NCI-H2107 treated with DMSO at 0.1 percent for 48 hours (cell line): Measurements from ENCODE around the gene SLX4IP.

Experiments
- DNase-seq: peaks from one replicate; lab custom pipeline; 2025; ENCODE audit not compliant: unreplicated experiment; lab: John Stamatoyannopoulos, UW

The SLX4IP gene

DNA sequence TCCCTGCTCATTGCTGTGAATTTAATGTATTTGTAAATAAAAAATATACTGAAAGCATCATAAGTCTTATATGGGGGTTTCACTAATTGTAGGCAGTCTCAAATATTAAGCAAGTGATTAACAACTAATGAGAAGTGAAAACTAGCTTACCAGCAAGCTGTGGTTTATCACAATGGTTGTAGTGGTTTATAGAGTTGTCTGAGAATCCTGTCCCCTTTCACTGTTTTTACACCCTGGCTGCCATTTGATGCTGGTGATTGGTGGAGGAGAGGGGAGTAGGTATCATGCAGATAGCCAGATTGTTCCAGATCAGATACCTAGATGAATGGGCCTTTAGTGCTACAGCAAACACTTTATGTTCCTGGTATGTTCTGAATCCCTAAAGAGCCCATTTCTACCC lies 7.1 kb upstream of the SLX4IP start:
- no peak for DNase-seq

DNA sequence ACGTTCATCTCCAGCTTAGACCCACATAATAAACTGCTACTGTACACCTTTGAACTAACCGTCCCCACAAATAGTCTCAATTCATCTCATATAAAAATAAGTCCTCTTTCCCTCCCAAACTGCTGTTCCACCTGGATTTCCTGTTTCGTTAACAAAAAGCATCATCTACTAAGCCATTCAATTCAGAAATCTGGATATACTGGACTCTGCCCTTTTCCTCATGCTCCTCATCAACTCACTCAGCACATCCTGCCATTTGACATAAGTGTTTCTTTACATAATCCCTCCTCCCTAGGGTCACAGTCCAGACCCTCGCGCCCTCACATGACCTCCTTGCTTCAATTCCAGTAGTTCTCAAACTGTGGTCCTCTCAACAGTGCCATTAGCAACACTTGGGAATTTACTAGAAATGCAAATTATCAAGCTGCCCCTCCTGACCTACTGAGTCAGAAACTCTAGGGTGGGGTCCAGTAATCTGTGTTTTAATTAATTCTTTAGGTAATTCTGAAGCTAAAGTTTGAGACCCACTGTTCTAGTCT lies 5.6 kb upstream of the SLX4IP start:
- DNase-seq = no peak

DNA sequence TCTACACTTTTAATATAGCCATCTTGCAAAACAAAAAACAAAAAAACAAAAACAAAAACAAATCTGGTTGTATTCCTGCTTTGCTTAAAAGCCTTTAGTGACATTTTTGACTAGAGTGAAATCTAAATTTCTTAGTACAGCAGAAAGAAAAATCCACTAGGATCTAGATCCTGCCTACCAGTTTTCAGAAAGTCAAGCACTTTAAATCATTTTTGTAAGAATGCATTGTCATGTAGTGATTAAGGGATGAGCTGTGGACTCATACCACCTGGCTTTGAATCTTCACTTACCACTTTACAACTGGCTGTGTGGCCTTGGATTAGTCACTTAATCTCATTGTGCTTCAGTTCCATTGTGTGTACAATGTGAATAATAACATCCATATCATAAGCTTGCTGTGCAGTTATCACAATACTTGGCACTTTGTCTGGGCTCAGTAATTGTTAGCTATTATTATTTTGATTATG lies 5.1 kb upstream of the SLX4IP start:
- no peak for DNase-seq

DNA sequence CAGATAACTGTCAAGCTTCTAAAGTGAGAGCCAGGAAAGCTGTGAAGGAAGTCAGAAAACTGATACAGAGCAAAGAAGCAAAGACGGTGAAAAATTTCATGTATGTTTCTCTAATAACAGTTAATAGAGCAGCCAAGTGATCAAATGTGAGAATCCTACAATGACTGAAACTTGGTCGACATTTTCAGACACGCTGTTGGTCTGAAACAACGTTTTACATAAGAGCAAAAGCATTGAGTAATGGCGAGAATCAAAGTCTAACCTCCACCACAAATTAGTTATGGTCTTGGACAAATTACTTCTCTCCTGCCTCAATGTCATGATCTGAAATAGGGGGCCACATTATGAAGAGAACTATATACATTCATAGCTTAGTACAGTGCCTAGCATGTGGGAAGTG lies 4.4 kb upstream of the SLX4IP start:
- DNase-seq = no peak

DNA sequence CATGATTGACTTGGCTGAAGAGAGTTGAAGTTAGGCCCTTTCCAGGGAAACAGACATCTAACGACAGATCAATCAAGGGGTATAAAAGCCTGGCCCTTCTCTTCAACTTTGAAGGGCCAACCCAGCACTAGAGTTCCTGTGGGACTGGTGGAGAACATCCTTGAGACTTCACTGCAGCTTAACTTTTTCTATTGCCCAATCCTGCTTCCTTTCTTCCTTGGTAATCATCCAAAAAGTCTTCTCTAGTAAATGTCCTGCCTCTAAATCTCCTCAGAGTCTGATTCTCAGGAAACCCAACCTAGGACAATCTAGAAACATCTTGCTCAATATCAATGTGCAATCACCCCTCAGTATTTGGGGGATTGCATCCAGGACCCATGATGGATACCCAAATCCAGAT lies 3.0 kb upstream of the SLX4IP start:
- DNase-seq = no peak

DNA sequence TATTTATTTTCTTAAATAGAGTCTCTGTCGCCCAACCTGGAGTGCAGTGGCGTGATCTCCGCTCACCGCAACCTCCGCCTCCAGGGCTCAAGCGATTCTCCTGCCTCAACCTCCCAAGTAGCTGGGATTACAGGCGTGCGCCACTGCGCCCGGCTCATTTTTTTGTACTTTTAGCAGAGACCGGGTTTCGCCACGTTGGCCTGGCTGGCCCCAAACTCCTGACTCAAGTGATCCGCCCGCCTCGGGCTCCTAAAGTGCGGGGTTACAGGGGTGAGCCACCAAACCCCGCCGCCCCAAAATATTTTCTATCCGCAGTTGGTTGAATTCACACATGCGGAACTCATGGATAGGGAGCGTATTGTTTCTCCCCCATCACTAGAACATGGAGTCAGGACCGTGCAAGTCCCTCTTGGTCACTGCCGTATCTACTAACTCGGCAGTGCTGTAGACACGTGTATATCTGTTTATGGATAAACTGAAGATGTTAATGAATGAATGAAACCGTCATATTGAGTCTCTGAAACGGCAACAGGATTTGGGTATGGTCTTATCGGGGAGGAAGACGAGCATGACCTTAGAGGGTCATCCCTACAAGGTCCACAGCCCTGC lies 2.0 kb upstream of the SLX4IP start:
- no peak for DNase-seq

DNA sequence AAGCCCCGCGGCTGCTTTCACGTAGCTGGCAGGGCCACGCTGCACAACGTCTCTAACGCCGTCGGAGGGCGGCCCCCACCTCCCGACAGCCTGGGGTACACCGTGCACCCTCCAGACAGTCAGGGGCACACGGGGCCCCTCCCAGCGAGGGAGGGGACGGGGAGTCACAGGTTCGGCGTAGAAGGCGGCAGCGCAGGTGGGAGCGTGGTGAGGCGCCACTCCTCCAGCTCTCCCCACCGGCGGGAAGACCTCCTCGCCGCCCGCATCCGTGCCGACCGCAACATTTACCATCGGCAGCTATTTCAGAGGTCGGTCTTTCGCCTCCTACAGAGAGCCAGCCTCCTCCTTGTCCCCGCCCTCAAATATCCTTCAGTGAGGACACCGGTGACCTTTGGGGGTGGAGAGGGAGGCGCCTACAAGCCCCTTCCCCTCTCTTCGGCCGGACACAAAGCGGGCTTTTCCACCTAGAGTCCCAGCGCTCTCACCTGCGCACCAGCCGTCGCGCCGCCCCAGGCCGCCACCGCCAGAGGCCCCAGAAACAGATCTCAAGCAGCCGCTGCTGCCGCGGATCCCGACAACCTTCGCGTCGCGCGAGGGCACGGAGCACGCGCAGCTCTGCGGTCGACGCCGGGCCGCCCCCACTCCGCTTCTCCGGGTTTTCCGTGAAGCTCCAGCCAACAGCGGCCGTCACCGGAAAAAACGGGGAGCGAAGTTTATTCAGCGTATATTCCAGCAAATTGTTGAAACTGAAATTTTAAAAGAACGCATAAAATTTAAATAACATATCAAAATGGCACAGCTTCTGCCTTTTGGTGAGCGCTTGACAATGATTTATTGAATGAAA lies 1.3 kb upstream of the SLX4IP start, which contains the start of gene MKKS:
Gene MKKS (minus strand): TSS at position 600 of the 844 bp plus-strand sequence. CDS start 20,708 bp downstream, outside the sequence.
- peak; percentile 78 for DNase-seq

DNA sequence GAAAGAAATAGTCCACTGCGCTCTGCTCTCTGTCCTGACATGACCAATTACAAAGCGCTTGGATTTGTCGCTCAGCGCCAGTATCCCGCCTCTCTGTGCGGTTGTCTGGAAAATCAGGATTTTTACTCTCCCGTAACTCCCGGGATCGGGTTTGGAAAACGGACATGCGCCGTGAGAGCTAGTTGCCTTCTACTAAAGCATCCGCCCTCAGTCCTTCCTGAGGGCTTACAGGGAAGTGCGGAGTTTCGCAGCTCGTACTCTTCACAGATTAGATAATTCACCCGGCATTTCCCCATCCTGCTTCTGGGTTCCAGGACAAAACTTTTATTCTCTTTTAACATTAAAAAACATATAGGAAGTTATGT lies 656 bp upstream of the SLX4IP start:
- DNase-seq = peak; percentile 78

DNA sequence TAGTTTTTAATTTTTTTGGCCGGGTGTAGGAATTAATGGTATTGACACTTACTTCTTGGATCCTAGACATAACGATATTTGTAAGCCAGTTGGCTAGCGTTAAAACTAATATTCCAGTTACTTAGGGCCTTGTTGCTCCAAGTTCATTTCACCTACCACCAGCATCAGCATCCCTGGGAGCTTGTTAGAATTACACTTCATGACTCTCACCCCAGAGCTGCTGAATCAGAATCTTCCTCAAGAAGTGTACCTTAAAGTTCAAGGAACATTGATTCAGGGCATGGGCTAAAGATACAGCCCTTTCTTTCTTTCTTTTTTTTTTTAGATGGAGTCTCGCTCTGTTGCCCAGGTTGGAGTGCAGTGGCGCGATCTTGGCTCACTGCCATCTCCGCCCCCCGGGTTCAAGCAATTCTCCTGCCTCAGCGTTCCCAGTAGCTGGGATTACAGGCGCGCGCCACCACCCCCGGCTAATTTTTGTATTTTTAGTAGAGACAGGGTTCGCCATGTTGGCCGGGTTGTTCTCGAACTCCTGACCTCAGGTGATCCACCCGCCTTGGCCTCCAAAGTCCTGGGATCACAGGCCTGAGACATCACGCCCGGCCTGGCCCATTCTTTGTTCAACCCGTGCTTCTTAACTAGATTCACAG lies 1.1 kb downstream of the SLX4IP start:
- DNase-seq = no peak

DNA sequence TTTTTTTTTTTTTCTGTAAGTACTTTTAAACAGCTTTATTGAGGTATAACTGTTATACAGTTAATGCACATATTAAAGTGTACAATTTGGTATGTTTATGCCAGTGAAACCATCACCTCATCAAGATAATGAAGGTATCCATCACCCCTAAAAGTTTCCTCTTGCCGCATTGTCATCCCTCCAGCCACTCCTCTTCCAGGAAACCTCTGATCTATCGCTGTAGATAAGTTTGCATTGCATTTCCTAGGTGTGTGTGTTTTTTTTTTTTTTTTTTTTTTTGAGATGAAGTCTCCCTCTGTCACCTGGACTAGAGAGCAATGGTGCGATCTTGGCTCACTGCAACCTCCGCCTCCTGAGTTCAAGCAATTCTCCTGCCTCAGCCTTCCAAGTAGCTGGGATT lies 3.1 kb downstream of the SLX4IP start:
- no peak for DNase-seq

DNA sequence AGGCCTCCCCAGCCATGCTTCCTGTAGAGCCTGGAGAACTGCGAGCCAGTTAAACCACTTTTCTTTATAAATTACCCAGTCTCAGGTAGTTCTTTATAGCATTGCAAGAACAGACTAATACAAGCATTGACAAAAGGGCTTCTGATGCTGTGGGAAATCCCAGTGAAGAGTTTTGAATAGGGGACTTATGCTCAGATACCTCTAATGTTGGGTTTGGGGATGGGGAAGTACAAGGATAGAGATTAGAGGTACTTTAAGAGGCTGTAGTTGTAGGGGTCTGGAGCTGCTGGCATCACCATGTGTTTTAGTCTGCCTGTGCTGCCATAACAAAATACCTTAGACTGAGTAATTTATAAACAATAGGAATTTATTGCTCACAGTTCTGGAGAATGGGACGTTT lies 8.8 kb downstream of the SLX4IP start:
- no peak for DNase-seq

DNA sequence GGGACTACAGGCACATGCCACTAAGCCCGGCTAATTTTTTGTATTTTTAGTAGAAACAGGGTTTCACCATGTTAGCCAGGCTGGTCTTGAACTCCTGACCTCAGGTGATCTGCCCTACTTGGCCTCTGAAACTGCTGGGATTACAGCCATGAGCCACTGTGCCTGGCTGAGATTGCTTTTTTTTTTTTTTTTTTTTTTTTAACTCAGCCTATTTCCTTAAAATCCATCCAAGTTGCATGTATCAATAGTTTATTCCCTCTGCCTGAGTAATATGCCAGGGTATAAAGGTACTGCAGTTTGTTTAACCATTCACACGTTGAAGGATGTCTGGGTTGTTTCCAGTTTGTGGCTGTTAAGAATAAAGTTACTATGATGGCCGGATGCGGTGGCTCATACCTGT lies 10.7 kb downstream of the SLX4IP start:
- DNase-seq = no peak

DNA sequence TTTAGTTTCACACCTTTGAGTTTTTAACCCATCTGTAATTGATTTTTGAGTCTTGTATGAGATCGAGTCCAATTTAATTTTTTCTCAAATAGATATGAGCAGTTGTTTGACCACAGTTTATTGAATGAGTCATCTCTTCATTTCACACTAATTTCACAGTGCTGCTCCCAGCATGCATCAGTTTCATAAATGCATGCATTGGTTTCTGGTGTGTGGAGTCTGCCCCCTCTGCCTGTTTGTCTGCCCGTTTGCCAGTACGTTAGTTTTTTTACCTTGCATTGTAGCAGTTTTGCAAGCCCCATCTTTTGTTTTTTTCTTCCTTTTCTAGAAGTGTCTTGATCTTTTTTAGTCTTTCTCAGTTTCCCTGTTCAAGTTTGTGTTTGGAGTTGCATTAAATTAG lies 11.9 kb downstream of the SLX4IP start:
- peak; percentile 32 for DNase-seq

DNA sequence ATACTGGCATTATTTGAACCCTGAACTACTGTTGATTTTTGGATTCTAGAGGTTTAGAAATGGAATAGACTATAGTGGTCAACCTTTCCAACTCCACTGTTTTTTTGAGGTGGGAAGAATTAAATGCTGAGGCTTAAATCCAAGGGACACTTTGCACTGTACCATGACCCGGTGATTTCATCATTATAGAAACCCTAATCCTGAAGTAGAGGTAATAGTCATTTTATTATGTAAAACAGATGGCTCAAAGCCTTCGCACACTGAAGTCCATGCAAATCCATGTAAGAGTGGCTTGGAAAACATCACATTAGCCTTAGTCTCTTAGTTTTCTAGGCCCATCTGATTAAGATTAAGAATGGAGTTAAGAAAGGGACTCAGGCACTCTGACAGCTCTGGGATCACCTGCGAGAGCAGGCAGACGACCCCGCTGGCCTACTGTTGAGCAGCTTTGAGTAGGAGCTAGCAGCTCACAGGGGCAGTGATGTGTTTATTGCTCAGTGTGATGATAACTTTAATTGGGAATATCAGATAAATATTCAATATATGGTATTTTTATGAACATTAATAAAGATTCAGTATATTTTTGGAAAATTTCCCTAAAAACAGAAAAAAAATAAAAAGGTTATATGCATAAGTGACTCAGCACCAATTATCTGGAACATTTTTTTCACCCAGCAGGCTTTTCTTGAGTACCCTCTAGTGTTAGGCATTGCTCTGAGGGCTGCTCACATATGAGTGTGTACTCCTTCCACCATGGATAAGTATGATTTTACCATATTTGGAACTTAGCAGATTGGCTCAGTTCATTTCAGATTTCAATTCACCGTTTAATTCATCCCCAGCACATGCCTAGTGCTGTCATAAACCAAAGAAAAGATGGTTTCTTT lies 13.4 kb downstream of the SLX4IP start:
- no peak for DNase-seq

DNA sequence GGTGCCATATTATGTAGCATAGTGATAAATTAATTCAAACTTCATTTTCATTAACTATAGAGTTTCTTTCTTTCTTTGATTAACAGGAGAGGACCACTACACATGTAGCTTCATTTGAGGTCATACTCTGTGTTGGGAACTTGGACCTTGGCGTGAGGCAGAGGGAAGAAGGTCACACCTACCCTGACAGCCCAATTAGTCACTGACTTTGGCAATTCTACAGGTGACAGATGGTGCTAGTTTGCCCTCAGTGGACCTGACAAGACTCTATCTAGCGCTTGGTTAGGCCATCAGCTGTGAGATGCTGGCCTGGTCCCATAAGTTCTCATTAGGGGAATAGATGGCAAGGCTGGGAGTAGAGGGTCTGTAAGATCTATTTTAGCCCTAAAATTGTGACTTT lies 14.2 kb downstream of the SLX4IP start:
- DNase-seq = no peak

DNA sequence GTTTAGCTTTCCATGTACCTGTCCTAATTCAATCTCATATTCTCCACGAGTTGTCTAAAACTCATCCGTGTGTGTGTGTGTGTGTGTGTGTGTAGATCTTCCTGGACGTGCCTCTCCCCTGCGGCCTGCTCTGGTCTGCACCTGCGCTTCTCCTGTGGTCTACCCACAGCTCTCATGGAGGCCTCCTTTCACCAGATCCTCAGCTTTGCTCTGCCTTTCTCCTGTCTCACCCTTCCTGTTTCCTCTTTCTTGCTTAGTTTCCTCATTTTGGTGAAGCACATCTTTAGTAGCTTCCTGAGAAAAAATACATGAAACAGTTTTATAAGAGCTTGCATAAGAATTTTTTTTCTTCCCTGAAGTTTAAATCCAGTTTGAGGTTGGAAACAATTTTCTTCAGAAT lies 18.1 kb downstream of the SLX4IP start:
- DNase-seq = peak; percentile 47

DNA sequence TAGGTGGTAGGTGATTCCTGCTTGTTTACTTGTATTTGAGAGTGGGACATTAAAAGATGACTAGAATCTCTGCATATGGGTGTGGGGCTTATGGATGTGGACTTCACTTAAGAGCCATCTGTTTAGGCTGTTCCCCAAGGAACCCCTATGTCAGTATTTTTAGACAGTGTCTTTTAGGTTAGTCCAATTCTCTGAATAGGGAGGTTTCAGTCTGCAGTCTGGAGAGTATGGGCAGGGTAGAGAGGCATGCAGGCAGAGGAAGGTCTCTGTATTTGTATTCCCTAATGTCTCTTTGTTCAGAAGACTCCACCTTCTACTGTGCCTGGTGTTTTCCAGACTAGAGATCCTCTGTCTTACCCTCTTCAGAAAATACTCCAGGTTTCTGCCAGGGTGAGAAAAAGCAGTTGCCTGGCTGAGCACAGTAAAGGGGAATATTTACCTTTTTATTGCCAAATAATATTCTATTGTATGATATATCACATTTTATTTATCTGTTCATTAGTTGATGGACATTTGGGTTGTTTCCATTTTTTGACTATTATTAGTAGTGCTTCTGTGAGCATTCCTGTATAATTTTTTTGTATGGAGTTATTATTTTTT lies 19.1 kb downstream of the SLX4IP start:
- no peak for DNase-seq

DNA sequence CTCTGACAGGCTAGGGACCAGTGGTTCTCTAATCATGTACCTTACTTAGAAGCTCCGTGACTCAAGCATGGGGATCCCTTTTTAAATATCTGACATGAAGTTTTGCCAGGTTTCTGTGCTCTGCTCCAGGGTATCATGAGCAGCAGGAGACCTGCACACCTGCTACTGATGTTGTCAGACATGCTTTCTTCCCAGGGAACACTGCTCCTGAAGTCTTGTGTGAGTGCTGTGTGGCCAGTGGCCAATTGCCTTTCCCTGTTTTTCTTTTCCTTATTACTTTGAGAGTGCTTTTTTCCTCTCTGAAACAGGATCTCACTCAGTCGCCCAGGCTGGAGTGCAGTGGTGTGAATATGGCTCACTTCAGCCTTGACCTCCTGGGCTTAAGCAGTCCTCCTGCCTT lies 26.4 kb downstream of the SLX4IP start:
- DNase-seq = no peak

DNA sequence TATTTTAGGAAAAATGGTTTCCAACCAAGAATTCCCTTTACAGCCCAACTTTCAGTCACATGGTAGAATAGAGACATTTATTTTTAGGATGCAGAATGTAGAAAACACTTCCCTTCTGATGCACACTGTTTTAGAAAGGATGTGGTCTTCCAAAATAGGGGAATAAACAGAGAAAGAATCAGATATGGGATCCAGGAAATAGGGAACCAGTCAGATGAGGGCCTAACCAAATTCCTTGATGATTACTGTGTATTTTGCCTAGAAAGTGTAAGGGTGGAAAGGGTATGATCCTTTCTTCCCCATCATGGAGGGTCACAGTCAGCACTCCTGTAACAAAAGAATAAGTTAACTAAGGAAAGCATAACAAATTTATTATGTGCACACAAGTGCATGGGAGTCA lies 27.4 kb downstream of the SLX4IP start:
- no peak for DNase-seq

DNA sequence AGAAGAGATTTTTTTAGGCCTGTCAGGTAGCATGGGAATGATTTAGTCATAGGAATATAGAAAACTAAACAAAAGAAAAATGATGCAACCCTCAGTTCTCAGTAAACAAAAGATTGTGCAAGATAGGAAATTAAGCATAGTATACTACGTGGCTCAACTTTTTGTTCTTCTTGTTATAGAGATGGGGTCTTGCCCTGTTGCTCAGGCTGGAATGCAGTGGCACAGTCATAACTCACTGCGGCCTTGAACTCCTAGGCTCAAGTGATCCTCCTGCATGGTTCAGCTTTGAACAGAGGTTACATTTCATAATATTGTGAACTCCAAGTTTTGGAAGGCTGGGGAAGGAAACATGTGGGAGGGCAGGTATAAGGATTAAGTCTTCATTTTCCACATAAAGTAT lies 28.5 kb downstream of the SLX4IP start:
- no peak for DNase-seq
